ENCODE data around the gene PSMB10. TPM values are rescaled to one million over a fixed set of nuclear protein-coding genes. Genes with fewer than 3 reads are reported as not detected.

The PSMB10 gene
- total RNA-seq, 1 donor from 2014 or later = 51.9 TPM

- Mint-ChIP-seq H3K27ac (no peak overlapping the region), H3K36me3 (peaks cover 4% of the 10 kb centered on the region), H3K27me3 (no peaks in the 10 kb centered on the region), H3K9me3 (no peaks in the 10 kb centered on the region), H3K4me3 (no peak overlapping the region), H3K4me1 (ENCODE audit: unreplicated experiment) (no peaks in the 10 kb centered on the region)
- TF ChIP-seq CTCF (conservative IDR thresholded peaks at IDR 0.05) = no peak
- DNase-seq (ENCODE audit: extremely low spot score, unreplicated experiment) = no peak
Observed at GRCh38 chr16:67907397-67908180, 29.1 kb downstream of the PSMB10 start.

- Mint-ChIP-seq H3K27me3 (no peaks in the 10 kb centered on the region), H3K4me3 (no peak overlapping the region), H3K9me3 (no peaks in the 10 kb centered on the region), H3K36me3 (peaks cover 4% of the 10 kb centered on the region), H3K4me1 (ENCODE audit: unreplicated experiment) (no peaks in the 10 kb centered on the region), H3K27ac (no peak overlapping the region)
- no peak for DNase-seq (ENCODE audit: extremely low spot score, unreplicated experiment)
- no peak for TF ChIP-seq CTCF (conservative IDR thresholded peaks at IDR 0.05)
Observed at GRCh38 chr16:67902831-67903230, 33.8 kb downstream of the PSMB10 start.

- Mint-ChIP-seq H3K36me3 (peaks cover 4% of the 10 kb centered on the region), H3K4me1 (ENCODE audit: unreplicated experiment) (peaks cover 8% of the 10 kb centered on the region), H3K27me3 (no peaks in the 10 kb centered on the region), H3K4me3 (no peak overlapping the region), H3K9me3 (no peaks in the 10 kb centered on the region), H3K27ac (no peak overlapping the region)
- DNase-seq (ENCODE audit: extremely low spot score, unreplicated experiment) = no peak
- TF ChIP-seq CTCF (conservative IDR thresholded peaks at IDR 0.05) = no peak
Observed at GRCh38 chr16:67901734-67902133, 34.9 kb downstream of the PSMB10 start.

- peak overlapping the region; percentile 2 for H3K27ac Mint-ChIP-seq
- H3K36me3 Mint-ChIP-seq = no peaks in the 10 kb centered on the region
- no peak overlapping the region for H3K4me3 Mint-ChIP-seq
- TF ChIP-seq CTCF (conservative IDR thresholded peaks at IDR 0.05) = no peak
- H3K27me3 Mint-ChIP-seq = no peaks in the 10 kb centered on the region
- no peaks in the 10 kb centered on the region for H3K9me3 Mint-ChIP-seq
- no peak for DNase-seq (ENCODE audit: extremely low spot score, unreplicated experiment)
- H3K4me1 Mint-ChIP-seq (ENCODE audit: unreplicated experiment) = peaks cover 26% of the 10 kb centered on the region
Observed at GRCh38 chr16:67897231-67897630, 39.4 kb downstream of the PSMB10 start.

GRCh38 chr16:67893743-67894399 lies 42.8 kb downstream of the PSMB10 start:
- H3K27ac Mint-ChIP-seq = peak overlapping the region; percentile 99
- no peaks in the 10 kb centered on the region for H3K27me3 Mint-ChIP-seq
- H3K4me3 Mint-ChIP-seq = peak overlapping the region; percentile 97
- H3K4me1 Mint-ChIP-seq (ENCODE audit: unreplicated experiment) = peaks cover 26% of the 10 kb centered on the region
- no peaks in the 10 kb centered on the region for H3K9me3 Mint-ChIP-seq
- TF ChIP-seq CTCF (conservative IDR thresholded peaks at IDR 0.05) = no peak
- no peaks in the 10 kb centered on the region for H3K36me3 Mint-ChIP-seq
- DNase-seq (ENCODE audit: extremely low spot score, unreplicated experiment) = no peak
